RWPE2 (cell line): ENCODE measurements around the gene EHBP1.

Experiments
- ATAC-seq: fragments of 200-7000 bp; cut with Tn5 transposase; 3 replicates; pipeline ENCODE4 v1.9.1; 2021; ENCODE audit warnings: low read depth
- DNase-seq: peaks from one replicate; pipeline ENCODE4 v3.0.0-alpha.2; 2020; ENCODE audit warnings: low spot score
- H3K27ac ChIP-seq: fragments of 450-650 bp; 2 replicates; pipeline ENCODE4 v1.5.1; 2017; ENCODE audit warnings: mild to moderate bottlenecking; ENCODE audit not compliant: poor library complexity, severe bottlenecking
- H3K27me3 ChIP-seq: fragments of 250-450 bp; sonication (Bioruptor Pico); 2 replicates; pipeline ENCODE4 v1.5.1; 2021; ENCODE audit warnings: mild to moderate bottlenecking, moderate library complexity; ENCODE audit not compliant: insufficient read depth, poor library complexity, severe bottlenecking
- H3K36me3 ChIP-seq: fragments of 250-450 bp; sonication (Bioruptor Pico); 2 replicates; pipeline ENCODE4 v1.5.1; 2020; ENCODE audit warnings: low read depth, mild to moderate bottlenecking, moderate library complexity
- H3K4me1 ChIP-seq: fragments of 250-450 bp; sonication (Bioruptor Pico); 2 replicates; pipeline ENCODE4 v1.5.1; 2021; ENCODE audit warnings: mild to moderate bottlenecking, moderate library complexity; ENCODE audit not compliant: insufficient read depth, poor library complexity, severe bottlenecking
- H3K4me3 ChIP-seq: fragments of 250-450 bp; sonication (Bioruptor Pico); 2 replicates; pipeline ENCODE4 v1.5.1; 2021; ENCODE audit warnings: mild to moderate bottlenecking, moderate library complexity; ENCODE audit not compliant: severe bottlenecking
- H3K9me3 ChIP-seq: fragments of 250-450 bp; sonication (Bioruptor Pico); 2 replicates; pipeline ENCODE4 v1.5.1; 2021; ENCODE audit warnings: mild to moderate bottlenecking, moderate library complexity; ENCODE audit not compliant: severe bottlenecking
- CTCF ChIP-seq: fragments of 450-650 bp; IDR thresholded peaks from one replicate; pipeline ENCODE4 v1.5.1; 2017; ENCODE audit warnings: mild to moderate bottlenecking, moderate library complexity; ENCODE audit not compliant: poor library complexity, severe bottlenecking

Gene EHBP1

DNA sequence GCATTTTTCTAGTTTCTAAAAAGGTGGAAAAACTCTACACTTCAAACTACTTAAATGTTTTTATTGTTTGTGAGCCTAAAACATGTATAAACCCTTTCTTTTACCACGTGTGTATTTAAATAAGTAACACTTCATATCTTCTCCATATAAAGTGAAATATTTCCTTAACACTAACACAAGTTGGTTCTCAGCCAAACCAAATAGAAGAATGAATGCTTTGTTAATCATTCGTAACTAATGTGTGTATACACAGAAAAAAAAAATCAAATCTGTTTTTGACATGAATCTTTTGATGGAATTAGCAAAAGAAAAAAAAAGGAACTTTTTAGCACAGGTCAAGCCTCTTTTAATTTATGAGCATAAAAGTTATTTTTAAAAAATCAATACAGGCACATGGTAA, 89.3 kb downstream of the EHBP1 start:
- no peaks in the 10 kb centered on the region for H3K9me3 ChIP-seq
- DNase-seq (no peak), ATAC-seq (peak; percentile 52; the same call in 2 of the 3 replicates)
- no peak overlapping the region for H3K27ac ChIP-seq
- no peaks in the 10 kb centered on the region for H3K27me3 ChIP-seq
- TF ChIP-seq CTCF = no peak
- peaks cover 37% of the 10 kb centered on the region for H3K4me1 ChIP-seq
- no peak overlapping the region for H3K4me3 ChIP-seq
- peaks cover 12% of the 10 kb centered on the region; the same call in 1 of the 2 replicates for H3K36me3 ChIP-seq

DNA sequence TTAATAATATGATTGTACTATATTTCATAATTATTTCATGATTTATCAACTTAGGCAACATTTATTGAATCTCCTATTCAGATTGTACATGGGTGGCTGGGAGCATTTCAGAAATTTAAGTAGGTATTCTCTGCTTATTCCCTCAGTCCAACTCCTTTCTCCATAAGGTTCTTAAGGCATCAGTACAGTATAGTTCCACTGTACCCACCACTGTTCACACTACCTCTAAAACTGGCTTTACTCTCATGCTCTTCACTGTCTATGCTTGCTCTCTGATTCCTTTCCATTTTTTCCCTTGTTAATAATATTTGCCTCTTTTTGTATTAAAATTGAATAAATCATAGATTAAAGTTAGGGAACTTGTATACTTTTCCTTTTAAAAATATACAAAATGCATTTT, 89.8 kb downstream of the EHBP1 start:
- Histone ChIP-seq H3K4me3 (no peak overlapping the region), H3K4me1 (peaks cover 32% of the 10 kb centered on the region), H3K9me3 (no peaks in the 10 kb centered on the region), H3K27ac (no peak overlapping the region), H3K36me3 (peaks cover 12% of the 10 kb centered on the region; the same call in 1 of the 2 replicates), H3K27me3 (no peaks in the 10 kb centered on the region)
- DNase-seq (no peak), ATAC-seq (no peak)
- TF ChIP-seq CTCF = no peak

- no peak for DNase-seq
- Histone ChIP-seq H3K36me3 (peaks cover 15% of the 10 kb centered on the region), H3K27me3 (no peaks in the 10 kb centered on the region), H3K9me3 (no peaks in the 10 kb centered on the region), H3K27ac (no peak overlapping the region), H3K4me1 (peaks cover 33% of the 10 kb centered on the region), H3K4me3 (no peak overlapping the region)
- ATAC-seq = no peak
- TF ChIP-seq CTCF = no peak
Measured at GRCh38 chr2:62797107-62797506, 91.6 kb downstream of the EHBP1 start.

- H3K36me3 ChIP-seq = peaks cover 16% of the 10 kb centered on the region
- H3K9me3 ChIP-seq = no peaks in the 10 kb centered on the region
- peaks cover 5% of the 10 kb centered on the region for H3K4me1 ChIP-seq
- ATAC-seq (no peak), DNase-seq (no peak)
- H3K27me3 ChIP-seq = no peaks in the 10 kb centered on the region
- no peak overlapping the region for H3K4me3 ChIP-seq
- TF ChIP-seq CTCF = no peak
- H3K27ac ChIP-seq = no peak overlapping the region
Measured at GRCh38 chr2:62800618-62801017, 95.1 kb downstream of the EHBP1 start.

DNA sequence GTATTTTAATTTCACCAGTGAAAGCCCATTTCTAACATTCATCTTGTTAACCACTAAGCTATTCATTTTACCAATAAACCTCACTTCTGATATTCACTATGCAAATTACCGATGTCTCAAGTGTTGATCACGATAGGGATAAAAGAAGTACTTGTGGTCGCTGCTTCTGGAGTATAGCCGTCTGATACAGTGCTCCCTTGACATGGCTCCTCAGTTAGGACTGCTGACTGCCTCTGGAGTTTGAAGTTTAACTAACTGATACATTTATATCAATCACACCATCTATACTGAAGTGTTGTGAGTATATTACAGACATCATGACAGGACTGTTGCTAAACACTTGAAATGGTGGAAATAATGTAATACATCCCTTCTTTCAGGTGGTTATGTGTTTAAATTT, 95.6 kb downstream of the EHBP1 start:
- no peak for TF ChIP-seq CTCF
- Histone ChIP-seq H3K27me3 (no peaks in the 10 kb centered on the region), H3K36me3 (peaks cover 19% of the 10 kb centered on the region), H3K4me3 (no peak overlapping the region), H3K27ac (no peak overlapping the region), H3K9me3 (no peaks in the 10 kb centered on the region), H3K4me1 (peaks cover 5% of the 10 kb centered on the region)
- no peak for DNase-seq
- no peak for ATAC-seq
